ENCODE measurements around the gene ANO9. TPM values are rescaled to one million over a fixed set of nuclear protein-coding genes. Genes with fewer than 3 reads are reported as not detected.

ANO9 gene
- total RNA-seq, 1 experiment from 2014 or later: not detected

DNA sequence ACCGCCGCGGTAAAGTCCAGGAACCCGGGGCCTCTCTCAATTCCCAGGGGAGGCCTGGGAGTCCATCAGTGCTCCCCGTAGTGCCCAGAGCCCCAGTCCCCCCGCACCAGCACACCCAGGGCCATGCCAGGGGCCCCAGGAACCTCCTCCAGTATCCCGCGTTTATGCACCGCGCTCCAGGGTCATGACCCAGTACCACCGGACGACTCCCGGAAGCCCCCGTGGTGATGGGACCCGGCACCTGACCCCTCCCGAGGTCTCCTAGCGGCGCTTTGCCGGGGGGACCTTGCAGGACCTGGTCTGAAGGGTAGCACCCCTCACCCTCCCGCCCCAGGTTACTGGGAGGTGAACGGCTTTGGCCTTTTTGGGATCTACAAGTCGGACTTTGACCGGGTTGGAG, 61.3 kb downstream of the ANO9 start:
- Histone ChIP-seq H3K9me3 (no peaks in the 10 kb centered on the region), H3K27me3 (no peaks in the 10 kb centered on the region), H3K36me3 (peaks cover 4% of the 10 kb centered on the region), H3K4me3 (no peak overlapping the region)
- DNase-seq: no peak

DNA sequence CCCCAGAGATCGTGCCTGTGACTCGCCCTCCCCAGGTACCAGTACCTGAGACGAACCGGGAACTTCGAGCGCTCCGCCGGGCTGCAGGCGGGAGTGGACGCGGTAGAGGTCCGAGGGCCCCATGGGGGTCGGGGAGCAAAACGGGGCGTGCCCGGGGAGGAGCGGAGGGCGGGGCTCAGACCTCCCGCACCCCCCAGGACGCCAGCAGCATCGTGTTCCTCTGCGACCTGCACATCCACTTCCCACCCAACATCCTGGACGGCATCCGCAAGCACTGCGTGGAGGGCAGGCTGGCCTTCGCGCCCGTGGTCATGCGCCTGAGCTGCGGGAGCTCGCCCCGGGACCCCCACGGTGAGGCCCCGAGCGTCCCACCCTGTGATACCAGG, 61.7 kb downstream of the ANO9 start:
- Histone ChIP-seq H3K27me3 (no peaks in the 10 kb centered on the region), H3K36me3 (peaks cover 4% of the 10 kb centered on the region), H3K4me3 (no peak overlapping the region), H3K9me3 (no peaks in the 10 kb centered on the region)
- DNase-seq: no peak

- Histone ChIP-seq H3K36me3 (peaks cover 4% of the 10 kb centered on the region), H3K4me3 (no peak overlapping the region), H3K27me3 (no peaks in the 10 kb centered on the region), H3K9me3 (no peaks in the 10 kb centered on the region)
- no peak for DNase-seq
Observed at GRCh38 chr11:379205-380094, 62.4 kb downstream of the ANO9 start.

GRCh38 chr11:377883-378500, 63.8 kb downstream of the ANO9 start:
- no peaks in the 10 kb centered on the region for H3K9me3 ChIP-seq
- peaks cover 12% of the 10 kb centered on the region for H3K36me3 ChIP-seq
- DNase-seq: no peak
- H3K4me3 ChIP-seq: no peak overlapping the region
- no peaks in the 10 kb centered on the region for H3K27me3 ChIP-seq

DNA sequence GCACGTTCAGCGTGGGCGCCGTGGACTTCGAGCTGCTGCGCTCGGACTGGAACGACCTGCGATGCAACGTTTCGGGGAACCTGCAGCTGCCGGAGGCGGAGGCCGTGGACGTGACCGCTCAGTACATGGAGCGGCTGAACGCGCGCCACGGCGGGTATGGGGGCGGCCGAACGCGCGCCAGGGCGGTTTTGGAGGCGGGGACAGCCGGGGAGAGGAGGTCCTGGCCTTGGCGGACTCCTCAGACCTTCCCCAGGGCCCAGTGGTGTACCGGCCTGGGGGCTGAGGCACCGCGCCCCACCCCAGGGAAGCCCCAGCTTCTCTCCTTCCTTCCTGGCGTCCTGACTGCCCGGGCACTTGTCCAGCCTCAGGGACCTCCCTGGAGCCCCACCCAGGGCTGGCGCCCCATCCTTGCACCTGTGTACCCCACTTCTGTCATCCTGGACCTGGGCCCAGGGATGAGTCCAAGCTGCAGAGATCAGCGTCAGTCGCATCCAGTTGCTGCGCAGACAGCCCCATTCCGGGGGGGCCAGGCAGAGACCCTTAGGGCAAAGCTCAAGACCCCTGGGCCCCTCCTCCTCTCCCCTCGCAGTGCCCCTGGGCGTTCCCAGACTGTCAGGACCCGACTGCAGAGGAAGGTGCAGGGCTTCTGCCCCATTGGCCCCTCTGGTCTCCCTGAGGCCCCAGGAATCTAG, 64.5 kb downstream of the ANO9 start:
- H3K4me3 ChIP-seq: no peak overlapping the region
- no peaks in the 10 kb centered on the region for H3K9me3 ChIP-seq
- peaks cover 15% of the 10 kb centered on the region for H3K36me3 ChIP-seq
- no peak for DNase-seq
- H3K27me3 ChIP-seq: no peaks in the 10 kb centered on the region

DNA sequence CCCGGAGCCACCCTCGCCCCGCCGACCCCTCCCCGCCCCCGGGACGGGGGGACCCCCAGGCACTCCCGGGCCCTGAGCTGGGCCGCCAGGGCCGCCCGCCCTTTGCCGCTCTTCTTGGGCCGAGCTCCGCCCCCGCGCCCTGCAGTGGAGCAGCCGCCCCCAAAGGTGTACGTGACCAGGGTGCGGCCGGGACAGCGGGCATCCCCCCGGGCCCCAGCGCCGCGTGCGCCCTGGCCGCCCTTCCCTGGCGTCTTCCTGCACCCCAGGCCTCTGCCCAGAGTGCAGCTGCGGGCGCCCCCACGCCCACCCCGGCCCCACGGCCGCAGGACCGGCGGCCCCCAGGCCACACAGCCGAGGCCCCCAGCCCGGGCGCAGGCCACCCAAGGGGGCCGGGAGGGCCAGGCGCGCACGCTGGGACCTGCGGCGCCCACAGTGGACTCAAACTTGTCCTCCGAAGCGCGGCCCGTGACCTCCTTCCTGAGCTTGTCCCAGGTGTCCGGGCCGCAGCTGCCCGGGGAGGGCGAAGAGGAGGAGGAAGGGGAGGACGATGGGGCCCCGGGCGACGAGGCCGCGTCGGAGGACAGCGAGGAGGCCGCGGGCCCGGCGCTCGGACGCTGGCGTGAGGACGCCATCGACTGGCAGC, 65.2 kb downstream of the ANO9 start:
- DNase-seq: no peak
- no peaks in the 10 kb centered on the region for H3K27me3 ChIP-seq
- no peak overlapping the region for H3K4me3 ChIP-seq
- H3K36me3 ChIP-seq: peaks cover 19% of the 10 kb centered on the region
- no peaks in the 10 kb centered on the region for H3K9me3 ChIP-seq

DNA sequence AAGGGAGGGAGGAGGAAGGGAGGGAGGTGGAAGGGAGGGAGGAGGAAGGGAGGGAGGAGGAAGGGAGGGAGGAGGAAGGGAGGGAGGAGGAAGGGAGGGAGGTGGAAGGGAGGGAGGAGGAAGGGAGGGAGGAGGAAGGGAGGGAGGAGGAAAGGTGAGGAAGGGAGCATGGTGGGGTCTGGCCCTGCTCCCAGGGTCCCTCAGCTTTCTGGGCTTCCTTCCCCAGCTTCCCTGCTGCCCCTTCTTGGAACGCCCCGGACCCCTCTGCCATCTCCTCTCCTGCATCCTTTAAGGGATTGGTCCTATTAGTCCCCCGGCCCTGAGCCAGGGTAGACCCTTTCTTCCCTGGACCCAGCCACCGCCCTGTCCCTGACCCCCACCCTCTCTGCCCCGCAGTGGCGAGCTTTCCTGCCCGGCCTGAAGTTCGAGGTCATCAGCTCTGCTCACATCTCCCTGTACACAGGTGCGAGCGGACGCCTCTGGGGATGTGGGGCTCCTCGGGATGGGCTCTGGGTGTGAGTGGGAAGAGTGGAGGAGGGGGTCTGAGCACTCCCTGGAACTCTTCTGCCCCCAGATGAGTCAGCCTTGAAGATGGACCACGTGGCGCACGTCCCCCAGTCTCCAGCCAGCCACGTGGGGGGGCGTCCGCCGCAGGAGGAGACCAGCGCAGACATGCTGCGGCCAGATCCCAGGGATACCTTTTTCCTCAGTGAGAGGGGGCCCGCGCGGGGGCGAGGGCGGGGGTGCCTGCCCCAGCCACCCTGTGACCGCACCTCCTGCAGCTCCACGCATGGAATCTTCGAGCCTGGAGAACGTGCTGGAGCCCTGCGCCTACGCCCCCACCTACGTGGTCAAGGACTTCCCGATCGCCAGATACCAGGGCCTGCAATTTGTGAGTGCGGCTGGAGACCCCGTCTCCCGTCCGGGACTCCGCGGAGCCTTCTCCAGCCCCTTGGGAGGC, 66.5 kb downstream of the ANO9 start:
- no peaks in the 10 kb centered on the region for H3K27me3 ChIP-seq
- H3K4me3 ChIP-seq: no peak overlapping the region
- H3K36me3 ChIP-seq: peaks cover 19% of the 10 kb centered on the region
- DNase-seq: no peak
- no peaks in the 10 kb centered on the region for H3K9me3 ChIP-seq

DNA sequence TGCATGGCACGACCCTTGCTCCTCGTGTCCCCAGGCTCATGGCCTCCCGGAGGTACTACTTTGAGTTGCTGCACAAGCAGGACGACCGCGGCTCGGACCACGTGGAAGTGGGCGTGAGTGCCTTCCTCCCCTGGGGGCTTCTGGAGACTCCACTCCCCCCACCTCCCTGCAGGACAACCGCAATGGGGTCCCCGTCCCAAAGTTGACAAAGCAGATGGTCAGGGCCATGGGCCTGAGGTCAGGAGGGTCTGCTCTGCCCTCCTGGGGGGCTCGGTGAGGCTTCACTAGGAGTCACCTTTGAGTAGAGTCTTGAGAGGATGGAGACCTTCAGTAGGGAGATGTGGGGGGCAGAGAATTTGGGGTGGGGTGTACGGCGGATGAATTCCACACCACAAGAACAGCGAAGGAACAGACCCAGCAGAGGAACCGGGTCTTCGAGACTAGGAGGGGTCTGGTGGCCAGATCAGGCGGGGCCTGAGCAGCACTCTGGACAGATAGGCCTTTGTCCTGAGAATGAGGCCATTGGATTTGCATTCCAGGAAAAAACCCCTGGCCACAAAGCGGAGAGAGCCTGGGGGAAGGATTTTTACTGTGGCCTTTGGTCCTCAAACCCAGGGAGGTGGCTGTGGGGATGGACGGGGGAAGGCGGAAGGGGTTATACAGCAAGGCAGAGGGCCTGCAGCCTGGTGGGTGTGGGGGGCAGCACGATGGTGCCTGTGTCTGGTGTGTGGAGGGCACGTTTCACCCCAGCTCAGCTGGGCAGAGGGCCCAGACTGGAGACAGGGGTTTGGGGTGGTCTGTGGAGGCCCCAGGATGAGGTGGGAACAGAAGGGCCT, 67.9 kb downstream of the ANO9 start:
- Histone ChIP-seq H3K36me3 (peaks cover 15% of the 10 kb centered on the region), H3K4me3 (no peak overlapping the region), H3K27me3 (no peaks in the 10 kb centered on the region), H3K9me3 (no peaks in the 10 kb centered on the region)
- DNase-seq: no peak

GRCh38 chr11:372809-373715, 68.7 kb downstream of the ANO9 start:
- no peaks in the 10 kb centered on the region for H3K9me3 ChIP-seq
- no peak overlapping the region for H3K4me3 ChIP-seq
- no peak for DNase-seq
- H3K36me3 ChIP-seq: peaks cover 15% of the 10 kb centered on the region
- 0 out of 2 replicates have a peak, but pooled peaks cover 1% of the 10 kb centered on the region for H3K27me3 ChIP-seq

- Histone ChIP-seq H3K27me3 (0 out of 2 replicates have a peak, but pooled peaks cover 4% of the 10 kb centered on the region), H3K4me3 (no peak overlapping the region), H3K9me3 (no peaks in the 10 kb centered on the region), H3K36me3 (peaks cover 15% of the 10 kb centered on the region)
- DNase-seq: no peak
Observed at GRCh38 chr11:371716-372590, 69.9 kb downstream of the ANO9 start.

- Histone ChIP-seq H3K9me3 (no peaks in the 10 kb centered on the region), H3K36me3 (peaks cover 15% of the 10 kb centered on the region), H3K27me3 (0 out of 2 replicates have a peak, but pooled peaks cover 4% of the 10 kb centered on the region), H3K4me3 (no peak overlapping the region)
- no peak for DNase-seq
Observed at GRCh38 chr11:371051-371450, 70.8 kb downstream of the ANO9 start.

- DNase-seq: no peak
- H3K36me3 ChIP-seq: peaks cover 15% of the 10 kb centered on the region
- 0 out of 2 replicates have a peak, but pooled peaks cover 4% of the 10 kb centered on the region for H3K27me3 ChIP-seq
- no peaks in the 10 kb centered on the region for H3K9me3 ChIP-seq
- peak overlapping the region; percentile 53 for H3K4me3 ChIP-seq
Observed at GRCh38 chr11:370070-370941, 71.5 kb downstream of the ANO9 start.
